Activated naive CD8-positive, alpha-beta T cell treated with anti-CD3 and anti-CD28 coated beads, Interleukin-2, amount 50 U/mL, for 16 hours (primary cell): Measurements from ENCODE around the gene PGLYRP4.

ENCODE experiments used
- DNase-seq: peaks from one replicate; pipeline ENCODE4 v3.0.0-alpha.2; 2020; ENCODE audit warnings: low read depth, low spot score

The PGLYRP4 gene

GRCh38 chr1:153375511-153375910 is 26.9 kb upstream of the PGLYRP4 start, which contains the start of gene S100A12:
Gene S100A12, minus strand, starts transcription at chr1:153375621. Its CDS starts 1,029 bp downstream, at chr1:153374592.
- no peak for DNase-seq

DNA sequence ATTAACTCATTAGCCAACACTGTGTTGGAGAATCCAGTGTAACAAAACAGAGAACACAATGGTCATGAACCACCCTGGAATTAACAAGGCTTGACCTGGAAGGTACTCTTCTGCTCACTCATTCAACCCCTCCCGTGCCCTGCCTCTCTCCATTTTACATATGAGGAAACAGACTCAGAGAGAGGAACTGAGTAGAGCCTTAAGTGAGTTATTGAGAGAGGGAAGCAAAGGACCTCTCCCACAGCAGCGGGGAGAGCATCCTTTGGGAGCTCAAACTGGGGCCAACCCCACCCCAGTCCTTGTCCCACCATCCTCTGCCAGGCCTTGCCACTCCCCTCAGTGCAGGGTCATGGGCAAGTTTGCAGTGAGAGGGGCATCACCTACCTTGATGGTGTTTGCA is 25.4 kb upstream of the PGLYRP4 start:
- no peak for DNase-seq

DNA sequence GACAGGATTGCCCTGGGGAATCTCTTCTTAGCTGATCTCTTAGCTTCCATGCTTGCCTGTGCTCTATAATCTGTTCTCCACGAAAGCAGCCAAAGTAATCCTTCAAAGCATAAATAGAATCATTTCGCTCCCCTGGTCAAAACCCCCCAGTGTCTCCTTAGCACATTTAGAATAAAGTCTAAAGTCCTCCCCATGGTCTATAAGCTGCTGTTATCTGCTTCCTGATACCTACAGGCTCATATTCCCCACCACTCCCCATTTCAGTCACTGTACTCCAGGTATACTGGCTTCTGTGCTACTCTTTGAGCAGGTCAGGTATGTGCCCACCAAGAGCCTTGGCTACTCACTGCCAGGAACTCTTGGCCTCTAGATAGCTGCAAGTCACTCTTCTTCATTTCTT is 23.9 kb upstream of the PGLYRP4 start:
- DNase-seq, result no peak

- DNase-seq, result no peak
Observed at GRCh38 chr1:153371231-153371630, 22.6 kb upstream of the PGLYRP4 start.

DNA sequence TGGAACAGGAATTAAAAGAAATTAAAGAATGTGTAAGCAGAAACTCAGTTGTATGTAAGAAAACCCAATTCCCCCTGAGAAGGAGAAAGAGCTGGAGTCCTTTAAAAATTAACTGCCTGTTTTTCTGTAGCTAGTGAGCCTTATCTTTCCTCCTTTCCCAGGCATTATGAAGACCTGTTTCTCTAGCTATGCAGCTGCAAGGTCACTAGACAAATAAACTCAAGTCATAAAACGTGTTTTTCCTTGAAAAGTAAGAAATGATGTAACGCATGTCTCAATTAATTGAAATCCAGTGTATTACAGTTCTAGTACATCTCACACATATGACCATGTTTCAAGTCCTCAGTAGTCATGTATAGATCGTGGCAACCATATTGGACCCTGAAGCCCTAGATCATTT is 21.5 kb upstream of the PGLYRP4 start:
- DNase-seq, result no peak

DNA sequence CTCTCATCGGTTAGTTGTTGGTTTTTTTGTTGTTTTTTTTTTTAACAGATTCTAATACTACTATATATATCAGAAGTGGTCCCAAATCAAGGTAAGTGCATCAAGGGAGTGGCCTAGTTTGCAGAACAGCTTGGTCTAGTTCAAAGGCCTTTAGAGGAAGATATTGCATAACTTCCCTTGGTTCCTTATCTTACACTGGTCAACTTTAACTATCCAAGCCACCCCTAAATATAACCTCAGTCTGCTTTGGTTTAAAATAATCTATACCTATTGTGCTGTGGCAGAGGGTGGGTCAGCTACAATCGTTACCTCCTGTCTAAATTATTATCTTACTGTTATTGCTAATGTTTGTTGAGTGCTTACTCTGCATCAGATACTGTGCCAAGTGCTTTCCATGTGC is 19.9 kb upstream of the PGLYRP4 start:
- DNase-seq, result no peak

GRCh38 chr1:153367090-153367489 is 18.4 kb upstream of the PGLYRP4 start:
- DNase-seq, result no peak

DNA sequence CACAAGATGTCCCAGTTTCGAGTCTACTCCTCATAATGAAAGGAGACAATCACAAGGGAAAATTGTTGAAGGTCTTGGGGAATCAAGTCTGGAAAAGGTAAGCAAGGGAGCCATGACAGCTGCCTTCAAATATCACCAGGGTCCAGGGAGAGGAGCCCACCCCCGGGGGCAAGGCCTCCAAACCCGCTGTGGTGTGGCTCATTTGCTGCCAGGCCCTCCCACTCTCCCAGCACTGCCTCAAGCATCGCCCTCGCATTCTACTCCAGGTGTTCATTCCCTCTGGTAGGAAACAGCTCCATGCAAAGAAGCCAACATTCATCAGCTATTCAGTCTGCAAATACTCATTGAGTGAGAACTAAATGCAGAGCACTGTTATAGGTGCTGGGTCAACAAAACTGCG is 17.6 kb upstream of the PGLYRP4 start:
- no peak for DNase-seq

DNA sequence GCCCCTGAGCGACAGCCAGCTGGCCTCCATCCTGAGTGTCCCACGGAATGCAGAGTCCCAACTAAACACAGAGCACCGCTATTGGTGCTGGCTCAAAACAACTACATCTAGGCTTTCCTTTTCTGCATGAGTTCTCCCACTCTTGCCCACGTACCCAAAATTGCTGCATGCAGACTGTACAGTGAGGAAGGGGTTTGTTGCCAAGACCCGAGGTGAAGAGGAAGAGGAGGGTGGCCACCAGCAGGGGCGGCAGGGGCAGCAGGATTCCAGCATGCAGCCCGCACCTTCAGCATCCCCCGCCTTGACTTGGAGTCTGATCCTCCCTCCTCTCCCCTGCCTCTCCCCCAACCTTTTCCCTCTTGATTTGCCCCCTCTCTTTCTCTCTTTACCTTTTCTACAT is 17.1 kb upstream of the PGLYRP4 start:
- no peak for DNase-seq

GRCh38 chr1:153364766-153365666 is 16.4 kb upstream of the PGLYRP4 start:
- DNase-seq, result no peak

- no peak for DNase-seq
Observed at GRCh38 chr1:153364156-153364555, 15.5 kb upstream of the PGLYRP4 start.

DNA sequence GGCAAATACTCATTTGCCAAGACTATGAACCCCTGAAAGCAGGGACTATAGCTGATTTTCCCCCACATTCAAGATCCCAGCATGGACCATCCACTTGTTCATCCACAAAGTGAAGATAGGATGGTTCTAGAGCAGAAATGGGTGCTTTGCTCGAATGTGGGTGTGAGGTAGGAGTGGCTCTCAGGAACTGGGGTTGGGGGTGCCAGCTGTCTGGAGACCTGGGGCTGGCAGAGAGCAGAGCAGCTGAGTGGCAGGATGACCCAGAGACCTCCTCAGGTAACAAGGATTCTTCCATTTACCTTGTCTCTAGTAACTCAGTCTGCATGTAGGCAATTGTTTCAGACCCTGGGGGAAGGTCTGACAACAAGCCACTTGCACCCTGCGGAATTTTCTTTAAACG is 15.0 kb upstream of the PGLYRP4 start:
- DNase-seq, result no peak

DNA sequence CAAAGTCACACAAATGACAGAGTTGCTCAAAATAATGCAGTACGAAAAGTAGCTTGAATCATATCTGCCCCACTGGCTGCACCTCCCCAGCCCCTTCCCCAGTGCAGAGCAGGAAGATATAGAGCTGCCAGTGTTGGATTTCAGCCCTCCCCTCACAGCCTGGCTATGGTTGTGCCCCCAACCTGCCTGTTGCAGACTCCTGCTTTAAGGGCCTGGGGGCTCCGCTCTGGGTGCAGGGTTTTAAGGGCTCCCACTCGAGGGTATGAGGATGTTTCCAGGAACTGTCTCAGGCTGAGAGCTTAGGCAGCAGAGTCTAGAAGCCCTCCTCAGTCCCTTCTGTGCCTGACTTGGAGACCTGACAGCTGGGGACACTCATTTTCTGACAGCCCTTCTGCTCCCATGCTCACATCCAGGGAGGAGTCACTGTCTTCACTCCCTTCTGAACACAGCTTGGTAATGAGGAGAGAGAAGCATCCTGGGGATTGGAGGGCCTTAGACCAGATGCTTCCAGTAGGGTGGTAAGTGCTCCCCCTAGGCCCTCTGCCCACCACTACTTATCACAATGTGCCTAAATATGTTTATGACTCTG is 13.6 kb upstream of the PGLYRP4 start:
- no peak for DNase-seq

DNA sequence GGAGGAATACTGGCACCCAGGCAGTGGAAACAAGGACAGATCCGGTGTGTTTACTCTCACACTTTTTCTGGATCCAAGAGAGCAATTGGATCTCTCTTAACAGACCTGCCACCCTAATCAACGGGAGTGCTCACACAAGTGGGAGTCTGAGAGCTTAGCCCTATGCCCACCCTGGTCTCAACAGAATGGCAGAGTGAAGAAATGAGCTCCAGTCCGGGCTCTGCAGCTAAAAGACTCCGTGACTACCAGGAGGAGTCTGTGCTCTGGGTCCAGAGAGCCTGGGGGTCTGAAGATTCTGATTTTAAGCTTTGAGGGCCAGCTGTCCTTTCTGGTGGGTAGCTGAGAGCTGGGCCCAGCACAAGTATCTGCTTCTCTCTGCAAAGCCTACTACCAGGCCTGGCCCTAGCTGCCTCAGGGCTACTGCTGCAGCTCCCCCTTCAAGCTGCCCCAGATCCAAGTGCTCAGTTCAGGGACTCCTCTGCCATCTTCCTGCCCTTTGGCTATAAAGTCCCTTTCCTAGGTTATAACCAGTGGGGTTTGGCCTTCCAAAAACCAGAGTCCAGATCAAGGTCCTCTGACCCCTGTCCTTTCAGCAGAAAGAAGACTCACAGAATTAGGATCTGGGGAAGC is 13.0 kb upstream of the PGLYRP4 start:
- no peak for DNase-seq

GRCh38 chr1:153360592-153361479 is 12.2 kb upstream of the PGLYRP4 start:
- DNase-seq, result no peak

DNA sequence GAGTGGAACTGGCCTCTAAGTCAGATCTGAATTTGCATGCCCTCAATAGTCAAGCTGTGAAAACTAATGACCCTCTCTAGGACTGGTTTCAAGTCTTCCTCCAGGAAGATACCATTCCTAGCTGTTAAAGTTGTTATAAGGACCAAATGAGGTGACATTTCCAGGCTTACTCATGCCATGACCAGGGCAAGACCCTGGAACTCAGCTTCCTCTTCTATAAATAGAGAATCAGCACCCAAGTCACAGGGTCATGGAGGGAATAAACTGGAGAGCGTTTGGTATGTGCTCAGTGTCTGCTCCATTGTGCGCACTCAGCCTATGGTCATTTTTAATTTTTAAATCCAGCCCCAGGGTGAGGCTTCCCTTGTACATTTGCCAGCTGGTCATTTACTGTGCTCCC is 11.5 kb upstream of the PGLYRP4 start:
- no peak for DNase-seq

GRCh38 chr1:153359241-153359640 is 10.6 kb upstream of the PGLYRP4 start:
- DNase-seq, result no peak

GRCh38 chr1:153358691-153358975 is 10.0 kb upstream of the PGLYRP4 start:
- no peak for DNase-seq

GRCh38 chr1:153357853-153358690 is 9.4 kb upstream of the PGLYRP4 start, which contains the start of gene S100A9:
Gene S100A9, plus strand, starts transcription at chr1:153357854. Its CDS starts 430 bp downstream, at chr1:153358284.
- no peak for DNase-seq

DNA sequence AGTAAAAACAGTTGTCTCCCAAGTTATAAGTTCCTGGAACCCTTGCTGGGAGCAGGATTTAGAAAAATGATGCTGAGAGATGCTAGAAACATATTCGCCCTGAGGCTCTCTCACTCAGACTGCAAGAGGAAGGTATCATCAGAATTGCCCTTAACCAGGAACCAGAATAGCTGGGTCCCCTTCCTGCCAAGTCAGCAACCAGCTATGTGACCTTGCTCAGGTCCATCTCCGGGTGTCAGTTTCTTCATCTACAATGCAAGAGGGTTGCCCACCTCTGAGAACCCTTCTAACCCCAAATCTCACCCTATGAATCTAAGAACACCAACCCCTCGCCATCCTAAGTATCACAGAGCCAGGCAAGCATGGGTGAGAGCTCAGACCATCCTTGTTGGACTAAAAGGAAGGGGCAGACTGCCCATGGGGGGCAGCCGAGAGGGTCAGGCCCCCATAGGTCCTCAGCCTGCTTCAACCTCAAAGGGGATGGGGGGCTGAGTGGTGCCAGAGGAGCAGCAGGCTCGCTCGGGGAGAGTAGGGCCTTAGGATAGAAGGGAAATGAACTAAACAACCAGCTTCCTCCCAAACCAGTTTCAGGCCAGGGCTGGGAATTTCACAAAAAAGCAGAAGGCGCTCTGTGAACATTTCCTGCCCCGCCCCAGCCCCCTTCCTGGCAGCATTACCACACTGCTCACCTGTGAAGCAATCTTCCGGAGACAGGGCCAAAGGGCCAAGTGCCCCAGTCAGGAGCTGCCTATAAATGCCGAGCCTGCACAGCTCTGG is 8.6 kb upstream of the PGLYRP4 start:
- no peak for DNase-seq
